ENCODE results near the gene CMIP. TPM values are rescaled to one million over a fixed set of nuclear protein-coding genes. Genes with fewer than 3 reads are reported as not detected.

CMIP gene
- total RNA-seq, 1 donor from 2014 or later = 27.7 TPM

- TF ChIP-seq, protein P1, sequence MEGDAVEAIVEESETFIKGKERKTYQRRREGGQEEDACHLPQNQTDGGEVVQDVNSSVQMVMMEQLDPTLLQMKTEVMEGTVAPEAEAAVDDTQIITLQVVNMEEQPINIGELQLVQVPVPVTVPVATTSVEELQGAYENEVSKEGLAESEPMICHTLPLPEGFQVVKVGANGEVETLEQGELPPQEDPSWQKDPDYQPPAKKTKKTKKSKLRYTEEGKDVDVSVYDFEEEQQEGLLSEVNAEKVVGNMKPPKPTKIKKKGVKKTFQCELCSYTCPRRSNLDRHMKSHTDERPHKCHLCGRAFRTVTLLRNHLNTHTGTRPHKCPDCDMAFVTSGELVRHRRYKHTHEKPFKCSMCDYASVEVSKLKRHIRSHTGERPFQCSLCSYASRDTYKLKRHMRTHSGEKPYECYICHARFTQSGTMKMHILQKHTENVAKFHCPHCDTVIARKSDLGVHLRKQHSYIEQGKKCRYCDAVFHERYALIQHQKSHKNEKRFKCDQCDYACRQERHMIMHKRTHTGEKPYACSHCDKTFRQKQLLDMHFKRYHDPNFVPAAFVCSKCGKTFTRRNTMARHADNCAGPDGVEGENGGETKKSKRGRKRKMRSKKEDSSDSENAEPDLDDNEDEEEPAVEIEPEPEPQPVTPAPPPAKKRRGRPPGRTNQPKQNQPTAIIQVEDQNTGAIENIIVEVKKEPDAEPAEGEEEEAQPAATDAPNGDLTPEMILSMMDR (IDR thresholded peaks at IDR 0.05; ENCODE audit: insufficient read depth, low read length, poor library complexity, severe bottlenecking) = no peak
- H3K4me3 ChIP-seq (ENCODE audit: low read depth, low read length) = no peak overlapping the region
Observed at GRCh38 chr16:81427219-81427618, 17.4 kb upstream of the CMIP start.

DNA sequence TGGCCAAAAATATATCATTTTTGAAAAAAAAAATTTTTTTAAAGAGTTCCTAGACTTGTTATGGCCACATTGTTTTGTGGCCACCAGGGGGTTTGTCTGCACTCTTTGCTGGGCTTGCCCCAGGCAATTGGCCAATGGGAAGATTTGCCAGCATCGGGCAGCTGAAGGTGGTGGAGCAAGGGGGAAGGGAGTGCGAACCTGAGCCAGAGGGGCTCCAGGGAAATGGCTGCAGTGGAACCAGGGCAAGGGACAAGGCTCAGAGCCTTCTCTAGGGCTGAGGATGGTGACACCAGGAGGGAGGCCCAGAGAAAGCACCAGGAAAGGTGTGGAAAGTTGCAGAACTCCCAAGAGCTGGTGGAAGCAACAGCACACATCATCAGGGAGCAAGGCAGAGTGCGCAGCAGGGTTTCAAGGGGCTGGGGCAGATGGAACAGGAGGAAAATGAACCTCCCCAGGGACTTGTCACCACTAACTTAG, 15.5 kb upstream of the CMIP start:
- Histone ChIP-seq H3K27me3 (ENCODE audit: control insufficient read depth, insufficient read depth, low read length) (no peaks in the 10 kb centered on the region), H3K36me3 (ENCODE audit: control insufficient read depth, insufficient read depth, low read length) (no peaks in the 10 kb centered on the region), H3K4me3 (ENCODE audit: low read depth, low read length) (no peak overlapping the region)
- TF ChIP-seq, protein P1 (IDR thresholded peaks at IDR 0.05; ENCODE audit: insufficient read depth, low read length, poor library complexity, severe bottlenecking) = peak; percentile 44
- no peak for DNase-seq (ENCODE audit: low read depth)

More at GRCh38 chr16:81427219-81427618, 17.4 kb upstream of the CMIP start:
- no peaks in the 10 kb centered on the region for H3K36me3 ChIP-seq (ENCODE audit: control insufficient read depth, insufficient read depth, low read length)
- H3K27me3 ChIP-seq (ENCODE audit: control insufficient read depth, insufficient read depth, low read length) = no peaks in the 10 kb centered on the region
- no peak for DNase-seq (ENCODE audit: low read depth)

DNA sequence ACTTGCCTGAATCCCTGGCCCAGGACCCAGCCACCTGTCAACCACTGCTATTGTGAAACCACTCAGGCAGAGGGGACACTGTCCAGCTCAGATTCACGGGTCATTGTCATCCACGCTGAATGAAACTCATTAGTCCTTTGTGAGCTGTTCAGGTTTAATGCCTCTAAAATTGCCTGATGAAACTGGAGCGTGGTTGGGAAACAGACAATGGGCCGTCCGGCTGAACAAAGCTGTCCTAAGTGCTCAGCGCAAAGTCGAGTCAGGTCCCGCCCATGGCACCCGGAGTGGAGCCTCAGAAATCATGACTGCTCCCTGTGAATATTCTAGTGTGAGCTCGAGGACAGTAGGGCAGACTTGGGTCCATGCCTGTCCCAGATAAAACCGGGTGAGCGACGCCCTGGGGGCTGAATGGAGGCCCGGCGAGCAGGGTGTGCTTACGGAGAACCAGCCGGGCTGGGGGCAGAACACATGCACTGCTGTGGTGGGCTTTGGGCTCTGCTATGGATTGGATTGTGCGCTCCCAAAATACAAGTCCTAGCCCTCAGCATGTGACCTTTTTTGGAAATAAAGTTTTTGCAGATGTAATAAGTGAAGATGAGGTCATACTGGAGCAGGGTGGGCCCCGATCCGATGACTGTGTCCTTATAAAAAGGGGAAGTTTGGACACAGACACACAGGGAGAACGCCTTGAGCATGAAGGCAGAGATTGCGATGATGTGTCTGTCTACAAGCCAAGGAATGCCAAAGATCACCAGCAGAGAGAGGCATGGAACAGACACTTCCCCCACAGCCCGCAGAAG, 12.9 kb upstream of the CMIP start:
- Histone ChIP-seq H3K4me3 (ENCODE audit: low read depth, low read length) (no peak overlapping the region), H3K36me3 (ENCODE audit: control insufficient read depth, insufficient read depth, low read length) (no peaks in the 10 kb centered on the region), H3K27me3 (ENCODE audit: control insufficient read depth, insufficient read depth, low read length) (no peaks in the 10 kb centered on the region)
- no peak for DNase-seq (ENCODE audit: low read depth)
- TF ChIP-seq, protein P1 (IDR thresholded peaks at IDR 0.05; ENCODE audit: insufficient read depth, low read length, poor library complexity, severe bottlenecking) = no peak

DNA sequence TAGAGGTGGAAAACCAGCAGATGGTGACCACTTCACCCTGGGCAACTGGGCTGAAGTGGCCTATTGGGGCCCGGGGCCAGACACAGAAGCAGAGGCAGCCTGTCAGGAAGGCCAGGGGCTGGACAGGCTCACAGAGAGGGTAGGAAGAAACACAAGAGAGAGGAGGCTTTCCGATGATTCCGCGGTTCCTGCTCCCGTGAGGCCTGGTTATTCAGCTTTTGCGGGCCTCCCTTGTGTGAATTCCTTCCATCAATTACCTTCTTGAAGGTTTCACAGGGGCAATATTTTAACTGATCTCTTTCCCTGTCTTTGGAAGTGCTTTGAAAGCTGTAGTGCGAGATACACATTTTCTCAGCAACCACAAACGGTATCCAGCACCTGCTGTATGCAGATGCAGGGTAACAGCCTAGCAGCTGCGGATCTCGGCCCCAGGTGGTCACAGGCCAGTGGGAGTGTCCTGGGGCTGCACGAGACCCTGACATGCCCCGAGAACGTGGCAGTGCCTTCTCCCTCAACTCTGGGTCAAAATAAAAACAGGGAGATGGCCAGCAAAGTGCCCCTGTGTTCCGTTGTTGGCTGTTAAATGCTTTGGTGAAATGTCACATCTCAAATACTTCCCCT, 11.6 kb upstream of the CMIP start:
- H3K36me3 ChIP-seq (ENCODE audit: control insufficient read depth, insufficient read depth, low read length) = no peaks in the 10 kb centered on the region
- no peak overlapping the region for H3K4me3 ChIP-seq (ENCODE audit: low read depth, low read length)
- DNase-seq (ENCODE audit: low read depth) = no peak
- no peaks in the 10 kb centered on the region for H3K27me3 ChIP-seq (ENCODE audit: control insufficient read depth, insufficient read depth, low read length)
- TF ChIP-seq, protein P1 (IDR thresholded peaks at IDR 0.05; ENCODE audit: insufficient read depth, low read length, poor library complexity, severe bottlenecking) = no peak

GRCh38 chr16:81435103-81435502, 9.5 kb upstream of the CMIP start:
- Histone ChIP-seq H3K36me3 (ENCODE audit: control insufficient read depth, insufficient read depth, low read length) (no peaks in the 10 kb centered on the region), H3K27me3 (ENCODE audit: control insufficient read depth, insufficient read depth, low read length) (no peaks in the 10 kb centered on the region), H3K4me3 (ENCODE audit: low read depth, low read length) (no peak overlapping the region)
- no peak for DNase-seq (ENCODE audit: low read depth)
- TF ChIP-seq, protein P1 (IDR thresholded peaks at IDR 0.05; ENCODE audit: insufficient read depth, low read length, poor library complexity, severe bottlenecking) = no peak
